Panc1 (cell line): Measurements from ENCODE around the gene CLCNKA.

Experiments used
- CTCF ChIP-seq: fragments of 450-650 bp; IDR thresholded peaks from 2 replicates; pipeline ENCODE4 v1.5.1; 2017; ENCODE audit warnings: mild to moderate bottlenecking
- POLR2AphosphoS5 ChIP-seq: IDR thresholded peaks from 2 replicates; pipeline ENCODE4 v1.6.1; 2012; ENCODE audit warnings: mild to moderate bottlenecking, low read depth, low read length, moderate library complexity
- REST ChIP-seq, 2 experiments: IDR thresholded peaks; 2 replicates each; pipeline ENCODE4 v1.6.1; 2011 to 2012; ENCODE audit warnings: low read depth in 2 of 2, control low read depth in 1 of 2, low read length in 1 of 2, mild to moderate bottlenecking in 1 of 2, moderate library complexity in 1 of 2; ENCODE audit not compliant: insufficient read depth in 1 of 2
- TCF7L2 ChIP-seq: IDR thresholded peaks from 2 replicates; pipeline ENCODE4 v1.6.1; 2011; ENCODE audit warnings: mild to moderate bottlenecking, low read depth, low read length, inconsistent platforms

- TF ChIP-seq CTCF (no peak), REST (IDR thresholded peaks at IDR 0.05; ENCODE audit: insufficient read depth in 1 of 2, low read depth in 2 of 2, low read length in 1 of 2) (no peak), POLR2AphosphoS5 (no peak), TCF7L2 (no peak)
Observed at GRCh38 chr1:16017461-16018303, 4.2 kb upstream of the CLCNKA start, which contains the start of gene HSPB7.
